Measurements from ENCODE around the gene PRR12. TPM values are rescaled to one million over a fixed set of nuclear protein-coding genes. Genes with fewer than 3 reads are reported as not detected.

Gene PRR12
- total RNA-seq, 1 donor from 2014 or later = 0.79 TPM

DNA sequence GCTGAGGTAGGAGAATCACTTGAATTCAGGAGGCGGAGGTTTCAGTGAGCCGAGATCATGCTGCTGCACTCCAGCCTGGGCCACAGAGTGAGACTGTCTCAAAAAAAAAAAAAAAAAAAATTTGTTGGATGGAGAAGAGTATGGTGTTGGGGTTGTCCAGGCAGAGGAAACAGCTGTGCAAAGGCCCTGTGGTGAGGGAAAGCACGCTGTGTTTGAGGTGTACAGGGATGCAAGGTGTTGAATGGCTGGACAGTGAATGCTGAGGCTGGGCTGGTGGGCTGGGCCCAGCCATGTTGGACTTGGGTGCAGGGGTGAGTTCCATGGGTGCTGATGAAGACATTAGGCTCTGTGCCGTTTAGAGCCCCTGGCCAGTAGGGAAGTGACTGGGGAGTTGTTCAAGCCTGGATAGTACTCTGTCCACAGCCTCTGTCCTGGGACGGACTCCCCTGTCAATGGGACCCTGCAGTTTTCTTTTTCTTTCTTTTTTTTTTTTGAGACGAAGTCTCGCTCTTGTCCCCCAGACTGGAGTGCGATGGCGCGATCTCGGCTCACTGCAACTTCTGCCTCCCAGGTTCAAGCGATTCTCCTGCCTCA lies 18.6 kb downstream of the PRR12 start:
- FAIRE-seq = no peak
- TF ChIP-seq, protein P1, sequence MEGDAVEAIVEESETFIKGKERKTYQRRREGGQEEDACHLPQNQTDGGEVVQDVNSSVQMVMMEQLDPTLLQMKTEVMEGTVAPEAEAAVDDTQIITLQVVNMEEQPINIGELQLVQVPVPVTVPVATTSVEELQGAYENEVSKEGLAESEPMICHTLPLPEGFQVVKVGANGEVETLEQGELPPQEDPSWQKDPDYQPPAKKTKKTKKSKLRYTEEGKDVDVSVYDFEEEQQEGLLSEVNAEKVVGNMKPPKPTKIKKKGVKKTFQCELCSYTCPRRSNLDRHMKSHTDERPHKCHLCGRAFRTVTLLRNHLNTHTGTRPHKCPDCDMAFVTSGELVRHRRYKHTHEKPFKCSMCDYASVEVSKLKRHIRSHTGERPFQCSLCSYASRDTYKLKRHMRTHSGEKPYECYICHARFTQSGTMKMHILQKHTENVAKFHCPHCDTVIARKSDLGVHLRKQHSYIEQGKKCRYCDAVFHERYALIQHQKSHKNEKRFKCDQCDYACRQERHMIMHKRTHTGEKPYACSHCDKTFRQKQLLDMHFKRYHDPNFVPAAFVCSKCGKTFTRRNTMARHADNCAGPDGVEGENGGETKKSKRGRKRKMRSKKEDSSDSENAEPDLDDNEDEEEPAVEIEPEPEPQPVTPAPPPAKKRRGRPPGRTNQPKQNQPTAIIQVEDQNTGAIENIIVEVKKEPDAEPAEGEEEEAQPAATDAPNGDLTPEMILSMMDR (IDR thresholded peaks at IDR 0.05; ENCODE audit: insufficient read depth, low read length, severe bottlenecking) = no peak
- peaks cover 13% of the 10 kb centered on the region for H3K36me3 ChIP-seq (ENCODE audit: control insufficient read depth, insufficient read depth, low read length)

GRCh38 chr19:49613374-49613773 lies 22.4 kb downstream of the PRR12 start:
- Histone ChIP-seq H3K27me3 (ENCODE audit: control insufficient read depth, insufficient read depth, low read length) (no peaks in the 10 kb centered on the region), H3K36me3 (ENCODE audit: control insufficient read depth, insufficient read depth, low read length) (peaks cover 23% of the 10 kb centered on the region), H3K4me3 (ENCODE audit: low read depth, low read length) (no peak overlapping the region)
- DNase-seq (ENCODE audit: low read depth) (no peak), FAIRE-seq (no peak)
- TF ChIP-seq, protein P1 (IDR thresholded peaks at IDR 0.05; ENCODE audit: insufficient read depth, low read length, severe bottlenecking) = no peak

More for the DNA sequence above, 18.6 kb downstream of the PRR12 start:
- Histone ChIP-seq H3K27me3 (ENCODE audit: control insufficient read depth, insufficient read depth, low read length) (no peaks in the 10 kb centered on the region), H3K4me3 (ENCODE audit: low read depth, low read length) (no peak overlapping the region)
- DNase-seq (ENCODE audit: low read depth) = no peak

DNA sequence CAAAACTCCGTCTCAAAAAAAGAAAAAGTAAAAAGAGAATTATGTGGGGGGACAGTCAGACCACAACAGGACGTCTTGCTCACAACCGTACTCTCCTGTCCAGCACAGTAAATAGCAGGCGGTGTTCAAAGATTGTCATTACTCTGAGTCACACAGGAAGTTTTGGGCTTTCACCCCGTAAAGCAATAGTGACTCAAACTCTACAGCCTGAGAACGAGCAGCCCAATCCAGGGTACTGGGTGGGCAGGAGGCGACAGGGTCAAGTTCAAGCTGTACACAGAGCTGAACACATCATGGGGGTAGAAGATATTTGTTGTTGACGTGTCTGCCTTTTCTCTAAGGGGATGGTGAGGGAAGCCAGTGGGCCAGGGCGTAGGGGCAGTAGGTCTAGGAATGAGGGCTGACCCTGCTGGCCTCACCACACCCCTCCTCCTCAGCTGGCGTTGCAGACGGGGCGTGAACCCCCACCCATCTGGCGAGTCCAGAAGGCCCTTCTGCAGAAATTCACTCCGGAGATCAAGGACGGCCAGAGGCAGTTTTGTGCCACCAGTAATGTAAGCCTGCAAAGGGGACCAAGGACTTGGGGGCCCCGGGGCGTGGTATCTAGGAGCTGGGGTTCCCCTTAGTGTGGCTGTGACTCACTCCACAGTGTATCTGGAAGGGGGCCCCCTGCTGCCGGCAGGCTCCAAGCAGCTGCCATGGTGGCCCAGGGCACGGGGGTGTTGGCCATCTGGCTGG lies 23.3 kb downstream of the PRR12 start:
- FAIRE-seq = peak; percentile 13
- H3K36me3 ChIP-seq (ENCODE audit: control insufficient read depth, insufficient read depth, low read length) = peaks cover 24% of the 10 kb centered on the region
- TF ChIP-seq, protein P1 (IDR thresholded peaks at IDR 0.05; ENCODE audit: insufficient read depth, low read length, severe bottlenecking) = no peak
- H3K27me3 ChIP-seq (ENCODE audit: control insufficient read depth, insufficient read depth, low read length) = no peaks in the 10 kb centered on the region
- H3K4me3 ChIP-seq (ENCODE audit: low read depth, low read length) = no peak overlapping the region
- peak; percentile 87 for DNase-seq (ENCODE audit: low read depth)

GRCh38 chr19:49615861-49616260 lies 24.9 kb downstream of the PRR12 start:
- Histone ChIP-seq H3K4me3 (ENCODE audit: low read depth, low read length) (no peak overlapping the region), H3K36me3 (ENCODE audit: control insufficient read depth, insufficient read depth, low read length) (peaks cover 22% of the 10 kb centered on the region), H3K27me3 (ENCODE audit: control insufficient read depth, insufficient read depth, low read length) (no peaks in the 10 kb centered on the region)
- DNase-seq (ENCODE audit: low read depth) = no peak
- FAIRE-seq = no peak
- TF ChIP-seq, protein P1 (IDR thresholded peaks at IDR 0.05; ENCODE audit: insufficient read depth, low read length, severe bottlenecking) = no peak

- DNase-seq (ENCODE audit: low read depth) (no peak), FAIRE-seq (no peak)
- TF ChIP-seq, protein P1 (IDR thresholded peaks at IDR 0.05; ENCODE audit: insufficient read depth, low read length, severe bottlenecking) = no peak
- Histone ChIP-seq H3K36me3 (ENCODE audit: control insufficient read depth, insufficient read depth, low read length) (peaks cover 20% of the 10 kb centered on the region), H3K27me3 (ENCODE audit: control insufficient read depth, insufficient read depth, low read length) (no peaks in the 10 kb centered on the region), H3K4me3 (ENCODE audit: low read depth, low read length) (no peak overlapping the region)
Measured at GRCh38 chr19:49616532-49616931, 25.6 kb downstream of the PRR12 start.
